ENCODE measurements around the gene DSCAML1. TPM values are rescaled to one million over a fixed set of nuclear protein-coding genes. Genes with fewer than 3 reads are reported as not detected.

The DSCAML1 gene
- total RNA-seq, 4 donors from 2014 or later, result 0.20 to 1.1 (median 0.36) TPM

DNA sequence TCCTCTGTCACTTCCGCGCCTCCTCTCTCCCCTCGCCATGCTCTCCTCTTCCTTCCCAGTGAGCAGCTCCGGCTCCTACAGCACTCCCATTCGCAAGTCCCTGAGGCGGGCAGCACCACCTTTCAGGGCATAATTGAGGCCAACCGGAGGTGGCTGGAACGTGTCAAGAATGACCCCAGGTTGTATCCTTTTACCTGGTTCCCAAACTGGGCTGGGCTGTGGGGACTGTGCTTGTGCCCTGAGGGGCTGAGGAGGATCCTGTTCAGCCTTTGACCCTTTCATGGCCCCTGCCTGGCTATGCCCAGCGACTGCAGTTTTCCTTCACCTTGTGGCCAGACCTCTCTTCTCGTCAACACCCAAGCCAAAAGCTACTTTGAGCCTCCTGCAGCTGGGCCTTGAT lies 385.3 kb downstream of the DSCAML1 start:
- H3K4me1 ChIP-seq, result no peaks in the 10 kb centered on the region
- no peak overlapping the region for H3K27ac ChIP-seq
- TF ChIP-seq EP300 (IDR thresholded peaks at IDR 0.05) (no peak), POLR2A (IDR thresholded peaks at IDR 0.05) (no peak)
- TF ChIP-seq, protein P1, sequence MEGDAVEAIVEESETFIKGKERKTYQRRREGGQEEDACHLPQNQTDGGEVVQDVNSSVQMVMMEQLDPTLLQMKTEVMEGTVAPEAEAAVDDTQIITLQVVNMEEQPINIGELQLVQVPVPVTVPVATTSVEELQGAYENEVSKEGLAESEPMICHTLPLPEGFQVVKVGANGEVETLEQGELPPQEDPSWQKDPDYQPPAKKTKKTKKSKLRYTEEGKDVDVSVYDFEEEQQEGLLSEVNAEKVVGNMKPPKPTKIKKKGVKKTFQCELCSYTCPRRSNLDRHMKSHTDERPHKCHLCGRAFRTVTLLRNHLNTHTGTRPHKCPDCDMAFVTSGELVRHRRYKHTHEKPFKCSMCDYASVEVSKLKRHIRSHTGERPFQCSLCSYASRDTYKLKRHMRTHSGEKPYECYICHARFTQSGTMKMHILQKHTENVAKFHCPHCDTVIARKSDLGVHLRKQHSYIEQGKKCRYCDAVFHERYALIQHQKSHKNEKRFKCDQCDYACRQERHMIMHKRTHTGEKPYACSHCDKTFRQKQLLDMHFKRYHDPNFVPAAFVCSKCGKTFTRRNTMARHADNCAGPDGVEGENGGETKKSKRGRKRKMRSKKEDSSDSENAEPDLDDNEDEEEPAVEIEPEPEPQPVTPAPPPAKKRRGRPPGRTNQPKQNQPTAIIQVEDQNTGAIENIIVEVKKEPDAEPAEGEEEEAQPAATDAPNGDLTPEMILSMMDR (IDR thresholded peaks at IDR 0.05), result no peak
- no peak overlapping the region for H3K4me3 ChIP-seq
- WGBS, 2 donors, result 85 to 92% methylated on average over 9 of the region's 10 CpGs
- no peaks in the 10 kb centered on the region for H3K27me3 ChIP-seq
- peaks cover 0 to 69% (median 2%) of the 10 kb centered on the region in 3 donors for H3K36me3 ChIP-seq
- no peak for DNase-seq (ENCODE audit: low spot score in 2 of 2)
- H3K9me3 ChIP-seq, result no peaks in the 10 kb centered on the region

DNA sequence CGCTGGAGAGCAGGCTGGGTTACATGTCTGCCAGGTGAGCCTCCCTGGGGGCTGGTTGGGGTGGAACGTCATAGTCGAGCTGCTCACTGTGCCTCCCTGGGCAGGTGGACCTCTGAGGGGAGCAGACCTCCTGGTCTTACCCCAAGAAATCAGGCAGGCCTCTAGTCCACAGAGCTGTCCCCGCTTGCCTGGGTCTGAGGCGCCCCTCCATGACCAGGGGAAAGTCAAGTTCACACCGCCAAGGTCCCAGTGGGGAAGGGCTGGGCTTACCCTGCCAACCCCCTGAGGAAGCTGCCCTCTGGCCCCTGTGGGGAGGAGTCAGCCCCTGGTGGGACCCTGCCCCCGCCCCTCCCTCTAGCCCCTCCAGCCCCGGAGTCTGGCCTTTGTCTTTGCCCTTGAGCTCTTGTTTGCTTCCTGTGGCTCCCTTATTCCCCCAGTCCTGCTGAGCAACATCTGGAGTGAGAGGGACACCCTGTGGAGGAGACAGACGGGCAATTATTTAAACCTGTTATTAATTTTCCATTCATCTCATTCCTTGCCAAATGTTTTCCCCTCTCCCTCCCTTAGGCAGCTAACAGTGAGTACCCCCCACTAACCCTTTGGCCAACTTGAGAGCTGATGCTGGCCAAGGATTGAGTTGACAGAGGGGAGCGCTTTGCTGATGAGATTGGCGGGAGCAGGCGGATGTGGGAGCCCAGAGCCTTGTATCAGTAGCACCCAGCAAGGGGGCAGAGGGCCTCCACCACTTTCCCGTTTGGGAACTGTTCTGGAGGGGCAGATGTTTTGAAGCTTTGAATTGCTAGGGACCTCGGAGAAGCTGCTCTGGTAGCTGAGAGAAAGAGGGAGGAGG lies 385.9 kb downstream of the DSCAML1 start:
- no peak for DNase-seq (ENCODE audit: low spot score in 2 of 2)
- Histone ChIP-seq H3K9me3 (peaks cover 0 to 1% (median 0%) of the 10 kb centered on the region in 4 donors), H3K4me3 (no peak overlapping the region), H3K36me3 (peaks cover 0 to 76% (median 2%) of the 10 kb centered on the region in 3 donors), H3K27ac (no peak overlapping the region), H3K4me1 (no peaks in the 10 kb centered on the region), H3K27me3 (no peaks in the 10 kb centered on the region)
- TF ChIP-seq EP300 (IDR thresholded peaks at IDR 0.05) (no peak), POLR2A (IDR thresholded peaks at IDR 0.05) (no peak)
- TF ChIP-seq, protein P1 (IDR thresholded peaks at IDR 0.05), result no peak
- WGBS, 2 donors, result 69% methylated on average over 14 of the region's 14 CpGs

DNA sequence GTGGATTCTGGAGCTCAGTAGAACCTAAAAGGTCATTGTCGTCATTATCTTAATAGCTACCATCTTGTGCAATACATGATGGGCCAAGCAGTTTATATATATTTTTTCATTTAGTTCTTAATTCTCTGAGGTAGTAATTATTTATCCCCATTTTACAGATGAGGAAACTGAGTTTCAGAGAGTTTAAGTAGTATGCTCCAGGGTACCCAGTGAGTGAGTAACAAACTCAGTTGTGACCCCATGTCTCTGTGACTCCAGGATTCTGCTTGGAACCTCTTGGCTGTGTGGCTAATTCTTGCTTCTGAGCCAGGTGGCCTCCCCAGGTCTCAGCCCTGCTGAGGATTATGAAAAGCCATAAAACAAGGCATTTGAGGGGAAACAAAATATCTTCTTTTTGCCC lies 386.8 kb downstream of the DSCAML1 start:
- 94 to 96% methylated on average over 1 of the region's 1 CpG for WGBS, 2 donors
- Histone ChIP-seq H3K27me3 (no peaks in the 10 kb centered on the region), H3K9me3 (peaks cover 0 to 8% (median 2%) of the 10 kb centered on the region in 4 donors), H3K27ac (no peak overlapping the region), H3K36me3 (peaks cover 0 to 84% (median 2%) of the 10 kb centered on the region in 3 donors), H3K4me1 (no peaks in the 10 kb centered on the region), H3K4me3 (no peak overlapping the region)
- no peak for DNase-seq (ENCODE audit: low spot score in 2 of 2)
- TF ChIP-seq EP300 (IDR thresholded peaks at IDR 0.05) (no peak), POLR2A (IDR thresholded peaks at IDR 0.05) (no peak)
- TF ChIP-seq, protein P1 (IDR thresholded peaks at IDR 0.05), result no peak

DNA sequence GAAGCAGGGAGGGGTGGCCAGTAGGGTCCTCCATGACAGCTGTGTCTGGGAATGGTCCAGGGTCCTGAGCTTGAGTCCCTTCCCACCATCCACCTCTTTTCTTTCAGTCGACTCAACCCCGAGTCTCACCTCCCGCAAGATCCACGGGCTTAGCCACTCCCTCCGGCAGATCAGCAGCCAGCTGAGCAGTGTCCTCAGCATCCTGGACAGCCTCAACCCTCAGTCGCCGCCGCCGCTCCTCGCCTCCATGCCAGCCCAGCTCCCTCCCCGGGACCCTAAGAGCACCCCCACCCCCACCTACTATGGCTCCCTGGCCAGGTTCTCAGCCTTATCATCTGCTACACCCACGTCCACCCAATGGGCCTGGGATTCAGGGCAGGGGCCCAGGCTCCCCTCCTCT lies 387.5 kb downstream of the DSCAML1 start:
- H3K36me3 ChIP-seq, result peaks cover 2 to 92% (median 6%) of the 10 kb centered on the region in 3 donors
- WGBS, 2 donors, result 92 to 94% methylated on average over 12 of the region's 12 CpGs
- H3K4me3 ChIP-seq, result no peak overlapping the region
- H3K4me1 ChIP-seq, result no peaks in the 10 kb centered on the region
- no peak for DNase-seq (ENCODE audit: low spot score in 2 of 2)
- TF ChIP-seq EP300 (IDR thresholded peaks at IDR 0.05) (no peak), POLR2A (IDR thresholded peaks at IDR 0.05) (no peak)
- TF ChIP-seq, protein P1 (IDR thresholded peaks at IDR 0.05), result no peak
- no peak overlapping the region for H3K27ac ChIP-seq
- peaks cover 0 to 13% (median 2%) of the 10 kb centered on the region in 4 donors for H3K9me3 ChIP-seq
- no peaks in the 10 kb centered on the region for H3K27me3 ChIP-seq

DNA sequence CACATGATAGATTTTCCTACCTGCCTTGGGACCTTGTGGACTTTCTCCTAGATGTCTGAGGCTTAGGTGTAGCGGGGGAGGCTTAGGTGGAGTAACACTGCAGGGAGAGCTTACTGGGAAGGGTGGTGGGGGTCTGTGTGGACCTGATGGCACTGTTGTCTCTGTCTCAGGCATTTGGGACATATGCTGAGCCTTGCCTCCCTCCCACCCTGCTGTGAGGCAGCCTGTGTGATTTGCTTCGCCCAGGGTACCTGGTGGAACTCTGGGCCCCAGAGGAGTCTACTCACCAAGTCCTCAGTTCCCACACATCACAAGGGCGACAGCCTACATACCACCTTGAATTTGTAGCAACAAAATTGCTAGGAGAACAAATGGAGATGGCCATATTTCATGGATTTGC lies 388.7 kb downstream of the DSCAML1 start:
- no peak for DNase-seq (ENCODE audit: low spot score in 2 of 2)

More for the DNA sequence above, 388.7 kb downstream of the DSCAML1 start:
- peaks cover 2 to 99% (median 9%) of the 10 kb centered on the region in 3 donors for H3K36me3 ChIP-seq
- H3K4me3 ChIP-seq, result no peak overlapping the region
- H3K9me3 ChIP-seq, result peaks cover 0 to 16% (median 2%) of the 10 kb centered on the region in 4 donors
- no peaks in the 10 kb centered on the region for H3K4me1 ChIP-seq
- TF ChIP-seq, protein P1 (IDR thresholded peaks at IDR 0.05), result no peak
- TF ChIP-seq EP300 (IDR thresholded peaks at IDR 0.05) (no peak), POLR2A (IDR thresholded peaks at IDR 0.05) (no peak)
- H3K27me3 ChIP-seq, result no peaks in the 10 kb centered on the region
- no peak overlapping the region for H3K27ac ChIP-seq
- WGBS, 2 donors, result 93 to 98% methylated on average over 3 of the region's 3 CpGs

All from tibial nerve (tissue), 4 donors.